Erythroblast (primary cell): Measurements from ENCODE around the gene BEAN1.

Experiments
- GATA1 ChIP-seq: IDR thresholded peaks from 2 replicates; pipeline ENCODE4 v1.6.1; 2011; ENCODE audit warnings: low read depth, mild to moderate bottlenecking, control low read depth, low read length, moderate library complexity
- POLR2A ChIP-seq: IDR thresholded peaks from 2 replicates; pipeline ENCODE4 v1.6.1; 2011; ENCODE audit warnings: mild to moderate bottlenecking, low read length

GRCh38 chr16:66477028-66477515 lies 50.0 kb downstream of the BEAN1 start:
- TF ChIP-seq POLR2A (no peak), GATA1 (no peak)
